GM18861 (cell line): ENCODE measurements around the gene EHD1.

Experiments used
- ATAC-seq: cut with Tn5 transposase; IDR thresholded peaks from one replicate; pipeline ENCODE4 v1.9.1; 2021; ENCODE audit not compliant: unreplicated experiment

The EHD1 gene

DNA sequence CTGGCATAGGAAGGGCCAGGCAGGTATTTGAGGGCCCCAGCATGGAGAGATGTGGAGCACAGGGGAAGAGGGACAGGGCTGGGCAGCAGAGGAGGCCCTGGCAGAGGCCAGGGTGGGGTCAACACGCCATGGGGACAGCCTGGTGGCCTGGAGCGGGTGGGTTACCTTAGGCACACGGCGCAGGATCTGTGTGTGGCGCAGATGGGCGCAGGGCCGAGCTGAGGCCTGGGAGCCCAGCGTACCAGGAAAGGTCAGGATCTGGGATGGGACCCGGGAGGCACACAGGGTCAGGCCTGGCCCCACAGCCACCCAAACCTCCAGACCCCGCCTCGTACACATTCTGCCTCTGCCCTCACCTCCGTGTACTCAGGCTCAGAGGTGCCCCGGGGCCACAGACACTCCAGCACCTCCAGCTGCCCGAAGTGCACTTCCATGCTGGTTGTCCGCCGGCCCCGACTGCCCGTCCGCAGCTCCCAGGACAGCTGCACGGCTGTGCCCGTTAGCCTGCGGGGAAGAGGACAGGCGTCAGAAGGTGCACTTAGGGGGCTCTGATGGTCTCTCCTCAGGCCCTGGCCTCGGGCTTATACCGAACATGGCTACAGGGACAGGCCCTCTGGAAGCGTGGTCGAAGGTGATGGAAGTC is 32.2 kb upstream of the EHD1 start:
- no peak for ATAC-seq

DNA sequence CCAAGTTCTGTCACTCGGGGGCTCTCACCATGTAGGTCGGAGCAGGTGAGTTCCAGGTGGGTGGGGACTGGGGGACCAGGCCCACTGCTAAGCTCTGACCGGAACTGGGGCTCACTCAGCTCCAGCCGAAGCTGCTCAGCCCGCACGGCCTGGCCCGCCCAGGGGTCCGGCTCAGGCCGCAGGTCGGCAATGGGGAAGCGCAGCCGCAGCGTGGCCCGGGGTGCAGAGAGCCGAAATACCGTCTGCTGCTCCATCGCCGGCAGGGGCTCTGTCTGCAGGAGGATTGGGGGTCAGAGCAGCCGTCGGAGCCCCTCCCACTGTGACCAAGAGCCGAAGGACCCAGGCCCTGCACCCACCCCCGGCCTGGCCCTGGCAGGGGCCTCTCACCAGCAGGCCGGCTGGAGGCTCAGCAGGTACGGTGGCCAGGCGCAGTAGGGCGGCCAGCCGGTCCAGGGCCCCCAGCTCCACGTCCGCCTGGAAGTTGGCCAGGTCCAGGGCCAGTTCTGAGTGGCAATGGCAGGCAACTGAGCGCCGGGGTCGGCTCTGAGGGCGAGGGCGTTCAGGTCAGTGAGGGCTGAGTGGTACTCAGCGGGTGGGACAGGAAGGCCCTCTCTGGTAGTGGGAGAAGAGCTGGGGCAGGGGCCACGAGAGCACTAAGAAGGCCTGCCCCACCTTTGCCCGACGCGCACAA is 31.4 kb upstream of the EHD1 start:
- no peak for ATAC-seq

GRCh38 chr11:64908766-64909165 is 30.3 kb upstream of the EHD1 start:
- ATAC-seq, result no peak

GRCh38 chr11:64906314-64906635 is 27.9 kb upstream of the EHD1 start:
- no peak for ATAC-seq

DNA sequence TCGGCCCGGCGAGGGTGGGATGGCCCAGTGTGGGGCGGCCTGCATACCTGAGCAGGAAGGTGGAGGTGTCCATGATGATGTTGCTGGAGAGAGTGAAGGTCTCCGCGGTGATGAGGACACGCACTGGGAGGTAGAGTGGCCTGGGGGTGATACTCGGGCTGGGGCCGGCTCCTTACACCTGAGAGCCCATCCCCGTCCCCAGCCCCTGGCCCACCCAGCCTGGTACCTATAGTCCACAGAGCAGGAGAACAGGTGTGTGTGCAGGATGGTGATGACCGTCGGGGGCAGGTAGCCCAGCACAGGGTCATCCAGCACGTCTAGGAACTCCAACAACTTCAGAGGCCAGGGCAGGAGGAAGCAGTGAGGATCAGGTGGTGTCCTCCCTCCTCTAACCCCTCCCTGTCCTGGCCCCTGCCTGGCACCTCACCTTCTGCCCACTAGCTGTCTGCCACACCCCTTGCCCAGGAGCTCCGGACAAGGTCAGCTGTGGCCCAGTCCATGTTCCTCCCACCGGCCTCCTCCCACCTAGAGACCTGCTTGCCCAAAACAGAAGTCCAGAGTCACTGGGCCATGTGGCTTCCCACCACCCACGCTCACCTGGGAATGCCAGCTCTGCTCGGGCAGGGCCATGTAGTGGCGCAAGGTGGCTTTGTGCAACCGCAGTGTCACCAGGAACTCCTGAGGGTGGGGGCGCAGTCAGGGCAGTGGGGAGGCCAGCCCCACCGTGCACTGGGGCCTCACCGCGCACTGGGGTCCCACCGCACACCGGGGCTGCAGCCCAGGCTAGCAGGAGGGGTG is 27.3 kb upstream of the EHD1 start:
- no peak for ATAC-seq

DNA sequence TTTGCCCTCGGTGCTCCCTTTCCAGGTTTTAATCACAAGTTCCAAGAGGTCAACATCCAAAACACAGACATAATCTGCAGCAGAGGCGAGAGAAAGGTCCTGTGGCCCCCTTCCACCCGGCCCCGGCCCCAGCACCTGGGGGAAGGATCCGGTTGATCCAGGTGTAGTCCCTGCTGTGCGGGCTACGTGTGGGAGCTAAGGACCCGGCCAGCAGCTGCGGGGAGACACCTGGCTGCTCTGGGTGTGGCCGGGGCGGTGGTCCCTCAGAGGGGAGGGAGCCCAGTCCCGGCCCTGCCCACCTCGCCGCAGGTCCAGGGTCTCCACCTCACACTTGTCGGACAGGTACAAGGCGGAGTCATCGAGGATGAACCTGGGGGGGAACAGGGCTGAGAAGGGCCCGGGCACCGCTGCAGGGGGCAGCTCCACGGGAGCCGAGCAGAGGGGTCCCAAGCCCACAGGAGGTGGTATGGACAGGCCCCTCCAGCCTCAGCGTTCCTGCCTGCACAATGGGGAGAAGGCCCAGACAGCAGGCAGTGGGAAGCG is 24.9 kb upstream of the EHD1 start:
- ATAC-seq, result no peak

DNA sequence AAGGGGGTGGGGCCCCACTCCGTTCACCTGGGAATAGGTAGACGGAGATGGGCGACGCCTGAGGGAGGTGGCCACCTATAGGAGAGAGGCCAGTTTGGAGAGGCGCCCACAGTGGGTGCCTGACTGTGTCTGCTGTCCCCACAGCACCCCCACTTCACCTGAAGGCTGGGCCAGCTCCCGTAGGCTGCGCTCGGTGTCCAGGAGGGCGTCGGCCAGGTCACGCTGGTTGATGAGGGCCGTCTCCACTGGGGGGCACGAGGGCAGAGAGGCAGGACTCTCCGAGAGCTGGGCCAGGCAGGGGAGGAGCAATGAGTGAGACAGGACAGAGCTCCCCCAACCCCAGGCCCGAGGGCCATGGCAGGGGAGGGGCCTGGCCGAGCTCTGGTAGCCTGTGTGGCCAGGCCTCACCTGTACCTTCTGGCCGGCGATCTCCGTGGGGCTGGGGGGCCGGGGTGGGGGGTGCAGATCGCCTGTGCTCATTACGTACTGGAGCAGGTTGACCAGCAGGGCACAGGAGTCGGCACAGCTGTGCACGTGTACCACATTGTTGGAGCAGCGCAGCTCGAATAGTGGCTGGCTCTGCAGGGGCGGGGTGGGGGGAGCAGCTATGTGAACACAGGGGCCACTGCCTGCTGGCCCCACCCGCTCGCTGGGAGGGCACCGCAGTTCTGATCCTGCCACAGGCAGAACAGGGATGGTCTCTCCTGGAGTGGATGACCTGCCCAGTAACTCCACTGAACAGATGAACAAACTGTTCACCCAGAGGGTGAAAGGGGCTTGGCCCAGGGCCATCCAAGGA is 23.9 kb upstream of the EHD1 start:
- no peak for ATAC-seq

DNA sequence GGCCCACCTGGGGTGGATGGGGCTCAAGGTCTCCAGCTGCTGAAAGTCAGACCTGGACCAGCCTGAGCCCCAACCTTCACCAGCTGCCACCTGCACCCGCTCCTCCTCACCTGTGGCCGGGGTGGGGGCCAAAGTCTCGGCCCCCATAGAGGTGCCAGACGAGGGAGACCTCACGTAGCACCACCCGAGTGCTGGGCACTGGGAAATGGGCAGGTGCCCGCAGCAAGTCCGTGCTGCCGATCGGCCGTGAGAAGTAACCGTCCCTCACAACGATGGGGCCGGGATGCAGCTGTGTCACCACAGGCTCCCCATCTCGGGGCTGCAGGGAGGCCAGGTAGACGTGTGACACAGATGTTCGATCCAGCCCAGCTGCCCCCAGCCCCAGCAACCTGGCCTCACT is 22.4 kb upstream of the EHD1 start:
- ATAC-seq, result no peak

DNA sequence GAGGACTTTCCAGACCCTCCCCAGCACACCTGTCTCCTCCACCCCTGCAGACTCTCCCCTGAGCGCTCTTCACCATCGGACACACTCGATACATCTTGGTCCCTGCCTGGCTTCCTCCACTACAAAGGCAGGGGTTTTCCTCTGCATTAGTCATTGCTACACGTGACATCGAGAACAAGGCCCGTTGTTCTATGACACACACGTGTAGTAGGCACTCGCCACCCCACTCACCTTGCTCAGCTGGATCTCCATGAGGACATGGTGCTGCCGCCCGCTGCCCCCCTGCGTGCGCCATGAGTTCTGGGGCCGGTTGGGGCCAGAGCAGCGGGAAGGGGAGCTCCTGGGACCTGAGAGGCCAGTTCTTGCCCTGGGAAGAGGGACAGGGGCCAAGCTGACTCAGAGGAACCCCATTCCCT is 21.9 kb upstream of the EHD1 start:
- no peak for ATAC-seq

DNA sequence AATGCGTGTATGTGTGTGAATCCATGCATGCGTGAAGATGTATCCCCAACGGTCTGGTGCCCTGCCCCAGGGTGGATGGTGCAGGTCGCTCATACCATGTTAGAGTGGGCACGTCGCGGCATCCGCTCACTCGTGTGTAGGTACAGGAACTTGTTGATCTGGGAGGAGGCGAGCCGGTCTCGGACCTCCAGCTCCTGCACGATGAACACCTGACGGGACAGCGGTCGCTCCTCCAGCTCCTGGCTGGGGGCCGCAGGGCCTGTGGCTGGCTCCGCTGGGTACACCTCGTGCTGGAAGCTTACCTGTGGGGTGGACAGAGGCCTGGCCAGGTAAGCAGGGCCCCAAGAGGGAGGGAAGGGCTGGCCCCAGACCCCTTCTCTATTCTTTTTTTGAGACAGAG is 20.1 kb upstream of the EHD1 start:
- no peak for ATAC-seq

DNA sequence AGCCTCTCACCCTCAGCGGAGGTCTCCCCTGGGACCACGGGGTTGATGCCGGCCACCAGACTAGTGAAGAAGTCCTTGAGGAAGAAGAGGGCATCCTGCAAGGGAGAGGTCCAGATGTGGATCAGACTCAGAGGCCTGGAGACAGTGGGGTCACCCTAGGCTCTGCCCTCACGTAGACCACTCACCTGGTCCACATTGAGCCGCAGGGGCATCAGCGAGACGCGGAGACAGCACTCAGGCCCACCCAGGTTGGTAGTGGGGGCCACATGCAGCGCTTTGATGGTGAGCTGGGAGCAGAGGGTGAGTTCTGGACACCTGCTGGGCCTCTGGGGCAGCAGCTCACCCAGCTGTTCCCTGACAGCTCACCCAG is 19.6 kb upstream of the EHD1 start:
- ATAC-seq, result no peak

GRCh38 chr11:64897381-64898075 is 19.1 kb upstream of the EHD1 start:
- ATAC-seq, result no peak

DNA sequence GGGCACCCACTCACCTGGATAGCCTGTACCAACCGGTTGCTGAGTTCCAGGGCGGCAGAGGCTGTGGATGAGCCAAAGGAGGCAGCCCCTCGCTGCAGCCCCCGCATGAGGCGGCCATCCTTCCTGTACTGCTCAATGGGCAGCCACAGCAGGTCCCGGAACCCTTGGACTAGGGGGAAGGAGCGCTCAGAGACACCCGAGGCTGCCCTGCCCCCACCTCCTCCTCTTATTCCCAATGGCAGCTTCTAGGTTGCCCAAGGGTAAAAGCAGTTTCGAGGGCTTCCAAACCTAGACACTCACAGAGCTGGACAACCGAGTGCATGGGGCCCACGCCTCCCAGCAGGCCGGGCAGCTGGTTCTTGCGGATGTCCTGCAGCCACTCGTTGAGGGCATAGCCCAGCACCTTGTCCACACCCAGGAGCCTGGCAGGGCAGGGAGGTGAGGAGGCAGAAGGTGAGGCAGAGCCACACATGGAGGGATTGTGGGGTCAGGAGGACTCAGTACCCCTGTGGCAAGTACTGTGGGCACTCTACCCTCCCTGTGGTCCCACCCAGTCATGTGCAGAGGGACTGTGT is 18.1 kb upstream of the EHD1 start:
- no peak for ATAC-seq

GRCh38 chr11:64894812-64895452 is 16.5 kb upstream of the EHD1 start:
- ATAC-seq, result no peak

- ATAC-seq, result no peak
These were observed 15.8 kb upstream of the EHD1 start for GRCh38 chr11:64894070-64894811.

GRCh38 chr11:64893194-64894069 is 15.0 kb upstream of the EHD1 start:
- no peak for ATAC-seq

GRCh38 chr11:64892838-64893193 is 14.4 kb upstream of the EHD1 start:
- no peak for ATAC-seq

- no peak for ATAC-seq
These were observed 14.0 kb upstream of the EHD1 start for GRCh38 chr11:64892411-64892831.
